NCI-H146 (cell line): ENCODE measurements around the gene IGF2.
"Not testable (repeated sequence)": the region's sequence is repeated elsewhere in the genome, so short reads cannot be mapped to it uniquely, and the experiment has no call there.

Experiments
- DNase-seq: peaks from one replicate; lab custom pipeline; 2025; lab: John Stamatoyannopoulos, UW

IGF2 gene

DNA sequence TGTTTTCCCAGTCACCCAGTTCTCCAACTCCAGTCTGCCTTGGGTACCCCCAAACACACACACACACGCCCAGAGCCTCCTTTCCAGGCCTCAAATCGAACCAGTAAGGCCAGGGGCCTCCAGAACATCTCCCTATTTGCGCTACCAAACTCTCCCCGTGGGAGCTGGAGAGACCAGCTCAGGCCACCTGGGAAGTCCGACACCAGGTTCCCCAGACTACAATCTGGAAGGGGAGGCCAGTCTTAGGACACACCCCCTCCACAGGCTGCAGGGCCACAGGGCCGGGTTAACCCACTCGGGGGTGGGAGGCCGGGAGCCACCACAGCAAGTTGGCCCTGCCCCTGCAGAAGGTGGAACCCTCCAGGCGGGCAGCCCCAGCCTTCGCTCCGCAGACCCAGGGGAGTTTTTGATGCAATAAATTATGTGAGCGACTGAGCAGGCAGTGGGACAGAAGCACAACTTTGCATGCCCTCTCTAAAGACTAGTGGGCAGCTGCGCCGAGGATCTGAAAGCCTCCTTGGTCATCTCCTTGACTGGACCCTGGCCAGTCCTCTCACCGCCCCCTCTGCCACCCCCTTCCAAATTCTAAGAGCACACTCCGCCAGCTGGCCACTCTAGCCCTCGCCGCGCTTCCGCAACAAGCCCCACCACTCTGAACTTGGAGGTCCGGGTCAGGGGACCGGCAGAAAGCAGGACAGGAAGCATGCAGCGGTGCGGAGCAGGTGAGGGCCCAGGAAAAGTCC lies 2.8 kb downstream of the IGF2 start:
- no peak for DNase-seq

DNA sequence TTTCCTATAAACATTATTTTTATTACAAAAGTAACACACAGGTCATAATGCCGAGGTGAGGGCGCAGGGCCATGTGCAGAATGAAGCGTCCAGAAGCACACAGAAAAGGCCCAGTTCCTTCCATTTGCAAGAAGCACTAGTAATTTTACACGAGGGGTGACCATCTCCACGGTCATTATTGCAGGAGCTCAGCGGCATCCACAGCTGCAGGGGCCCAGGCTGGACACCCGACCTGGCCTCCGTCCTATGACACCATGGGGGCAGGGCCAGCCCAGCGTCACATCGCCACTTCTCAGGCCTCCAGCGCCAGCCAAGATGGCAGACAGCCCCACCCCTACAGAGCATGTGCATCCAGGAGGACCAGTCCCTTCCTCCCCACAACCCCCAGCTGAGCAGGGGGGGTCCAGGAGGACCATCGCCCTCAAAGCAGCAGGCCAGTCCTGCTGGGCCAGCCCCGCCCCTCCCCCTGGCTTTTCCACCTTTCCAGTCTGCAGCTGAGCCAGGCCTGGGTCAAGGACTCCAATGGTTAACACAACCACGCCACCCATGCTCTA lies 3.5 kb downstream of the IGF2 start:
- DNase-seq = no peak

DNA sequence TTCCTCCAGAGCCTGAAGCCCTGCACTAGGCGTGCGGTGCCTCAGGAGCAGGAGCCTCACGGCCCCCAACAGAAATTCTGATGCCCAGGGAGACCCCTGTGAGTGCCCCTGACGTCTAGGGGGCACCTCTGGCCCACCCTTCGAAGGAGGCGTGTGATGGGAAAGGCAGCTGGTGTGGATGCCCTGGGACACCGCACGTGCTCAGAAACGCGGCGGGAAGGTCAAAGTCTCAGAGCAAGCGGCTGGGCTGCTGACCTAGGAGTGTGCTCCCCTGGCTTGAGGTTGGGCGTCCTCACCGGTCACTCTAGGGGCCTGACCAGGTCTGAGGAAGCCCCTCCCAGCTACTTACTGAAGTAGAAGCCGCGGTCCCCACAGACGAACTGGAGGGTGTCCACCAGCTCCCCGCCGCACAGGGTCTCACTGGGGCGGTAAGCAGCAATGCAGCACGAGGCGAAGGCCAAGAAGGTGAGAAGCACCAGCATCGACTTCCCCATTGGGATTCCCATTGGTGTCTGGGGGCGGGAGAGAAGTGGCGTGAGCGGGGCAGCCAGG lies 4.1 kb downstream of the IGF2 start:
- DNase-seq = no peak

DNA sequence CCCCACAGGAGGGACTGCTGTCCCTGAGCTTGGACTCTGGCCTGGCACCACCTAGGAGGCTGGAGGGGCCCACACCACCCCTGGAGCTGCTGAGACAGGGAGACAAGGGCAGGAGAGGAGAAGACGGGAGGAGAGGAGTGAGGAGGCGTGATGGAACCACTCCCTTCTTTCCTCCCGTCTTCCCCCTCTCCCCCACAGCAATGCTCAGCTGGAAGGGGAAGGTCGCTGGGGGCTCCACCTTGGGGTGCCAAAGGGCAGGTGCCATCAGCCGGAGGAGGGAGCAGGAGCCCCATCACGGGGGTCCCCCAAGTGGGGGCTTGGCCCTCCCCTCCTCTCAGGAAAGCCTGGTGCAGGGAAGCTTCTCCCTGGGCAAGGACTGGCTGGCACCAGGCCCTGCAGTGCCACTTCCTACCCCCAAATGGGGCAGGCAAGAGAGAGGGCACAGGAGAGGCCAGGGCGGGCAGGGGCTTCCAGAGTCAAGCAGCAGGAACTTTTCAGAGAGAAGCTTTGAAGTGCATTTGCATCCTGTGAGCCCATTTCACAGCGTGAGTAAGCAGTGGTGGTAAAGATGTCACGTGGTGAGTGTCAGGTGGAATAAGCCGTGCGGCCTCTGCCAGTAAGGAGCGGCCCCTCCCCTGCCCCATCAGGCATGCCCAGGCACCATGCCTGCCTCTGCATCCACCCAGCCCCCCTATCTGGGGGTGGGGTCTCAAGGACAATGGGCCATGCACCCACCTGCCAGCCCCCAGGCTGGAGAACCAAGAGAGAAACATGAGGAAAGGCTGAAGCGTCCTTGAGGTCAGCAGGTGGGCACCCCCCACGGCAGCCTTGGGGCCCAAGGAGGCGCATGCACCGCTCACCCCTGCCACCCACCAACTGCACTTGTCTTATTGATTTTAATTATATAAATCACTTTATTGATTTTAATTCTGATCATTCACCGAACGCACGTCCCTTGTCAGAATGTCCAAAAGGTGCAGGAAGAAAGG lies 4.9 kb downstream of the IGF2 start:
- no peak for DNase-seq

DNA sequence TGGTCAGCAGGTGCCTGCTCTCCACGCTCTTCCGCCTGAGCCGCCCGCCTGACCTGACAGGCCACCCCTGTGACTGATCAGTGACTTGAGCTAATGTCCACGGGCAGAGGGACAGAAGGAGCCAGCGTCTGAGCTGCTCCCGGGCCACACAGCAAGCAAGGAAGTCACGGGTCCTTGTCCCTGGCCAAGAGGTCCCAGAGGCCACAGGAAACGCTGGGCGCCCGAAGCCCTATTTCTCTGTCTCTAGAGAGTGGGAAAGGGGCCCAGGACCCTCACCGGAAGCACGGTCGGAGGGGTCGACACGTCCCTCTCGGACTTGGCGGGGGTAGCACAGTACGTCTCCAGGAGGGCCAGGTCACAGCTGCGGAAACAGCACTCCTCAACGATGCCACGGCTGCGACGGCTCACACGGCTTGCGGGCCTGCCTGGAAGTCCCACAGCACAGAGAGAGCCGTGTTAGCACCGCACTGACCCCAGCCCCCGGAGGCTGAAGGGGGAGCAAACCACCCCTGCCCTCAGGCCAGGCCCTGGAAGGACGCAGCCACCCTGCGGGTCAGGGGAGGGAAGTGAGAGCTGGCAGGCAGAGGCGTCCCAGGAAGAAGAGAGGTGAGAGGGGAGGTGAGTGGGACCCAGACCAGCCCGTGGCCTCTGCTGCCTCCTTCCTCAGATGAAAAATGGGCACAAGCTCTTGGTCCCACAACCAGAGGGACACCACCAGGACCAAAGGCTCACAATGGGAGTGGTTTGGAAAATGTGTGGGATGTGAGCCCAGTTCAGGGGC lies 5.8 kb downstream of the IGF2 start:
- DNase-seq = no peak

DNA sequence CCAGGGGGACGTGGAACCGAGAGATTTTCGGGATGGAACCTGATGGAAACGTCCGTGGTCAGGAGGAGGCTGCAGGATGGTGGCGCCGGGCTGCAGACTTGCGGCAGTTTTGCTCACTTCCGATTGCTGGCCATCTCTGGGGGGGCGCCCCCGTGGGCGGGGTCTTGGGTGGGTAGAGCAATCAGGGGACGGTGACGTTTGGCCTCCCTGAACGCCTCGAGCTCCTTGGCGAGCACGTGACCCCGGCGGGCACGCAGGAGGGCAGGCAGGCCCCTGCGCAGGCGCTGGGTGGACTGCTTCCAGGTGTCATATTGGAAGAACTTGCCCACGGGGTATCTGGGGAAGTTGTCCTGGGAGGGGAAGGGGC lies 6.3 kb downstream of the IGF2 start:
- peak; percentile 22 for DNase-seq

DNA sequence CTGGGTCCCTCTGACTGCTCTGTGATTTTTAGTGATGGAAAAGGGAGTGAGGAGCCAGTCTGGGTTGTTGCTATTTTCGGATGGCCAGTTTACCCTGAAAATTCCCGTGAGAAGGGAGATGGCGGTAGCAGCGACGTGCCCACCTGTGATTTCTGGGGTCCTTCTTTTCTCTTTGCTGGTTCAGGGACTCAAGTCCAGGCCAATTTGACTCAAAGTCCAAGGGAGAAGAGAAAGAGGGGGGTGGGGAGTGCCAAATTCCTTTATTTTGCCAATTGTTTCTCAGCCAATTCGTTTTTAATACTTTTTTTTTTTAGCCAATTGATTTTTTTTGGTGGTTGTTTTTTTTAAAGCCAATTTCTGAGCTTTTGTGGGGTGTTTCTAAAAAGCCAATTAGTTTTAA lies 6.9 kb downstream of the IGF2 start:
- DNase-seq = no peak

DNA sequence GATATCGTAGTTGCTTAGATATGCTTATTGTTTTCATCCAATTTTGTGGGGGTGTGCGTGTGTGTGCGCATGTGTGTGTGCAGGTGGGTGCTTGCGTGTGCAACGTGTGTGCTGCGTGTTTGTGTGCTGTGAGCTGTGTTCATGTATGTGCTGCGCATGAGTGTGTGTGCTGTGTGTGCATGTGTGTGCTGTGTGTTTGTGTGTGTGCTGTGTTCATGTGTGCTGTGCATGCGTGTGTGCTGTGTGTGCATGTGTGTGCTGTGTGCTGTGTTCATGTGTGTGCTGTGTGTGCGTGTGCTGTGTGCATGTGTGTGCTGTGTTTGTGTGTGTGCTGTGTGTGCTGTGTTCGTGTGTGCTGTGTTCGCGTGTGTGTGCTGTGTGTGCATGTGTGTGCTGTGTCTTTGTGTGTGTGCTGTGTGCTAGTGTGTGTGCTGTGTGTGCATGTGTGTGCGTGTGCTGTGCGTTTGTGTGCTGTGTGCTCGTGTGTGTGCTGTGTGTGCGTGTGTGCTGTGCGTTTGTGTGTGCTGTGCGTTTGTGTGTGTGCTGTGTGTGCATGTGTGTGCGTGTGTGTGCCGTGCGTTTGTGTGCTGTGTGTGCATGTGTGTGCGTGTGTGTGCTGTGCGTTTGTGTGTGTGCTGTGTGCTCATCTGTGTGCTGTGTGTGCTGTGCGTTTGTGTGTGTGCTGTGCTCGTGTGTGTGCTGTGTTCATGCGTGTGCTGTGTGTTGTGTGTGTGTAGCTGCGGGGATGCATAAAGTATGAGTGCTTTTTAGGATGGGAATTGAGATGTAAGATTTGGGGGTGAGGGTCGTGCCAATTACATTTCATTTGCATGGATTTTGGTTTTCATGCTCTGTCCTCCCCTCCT lies 7.6 kb downstream of the IGF2 start:
- no peak for DNase-seq

DNA sequence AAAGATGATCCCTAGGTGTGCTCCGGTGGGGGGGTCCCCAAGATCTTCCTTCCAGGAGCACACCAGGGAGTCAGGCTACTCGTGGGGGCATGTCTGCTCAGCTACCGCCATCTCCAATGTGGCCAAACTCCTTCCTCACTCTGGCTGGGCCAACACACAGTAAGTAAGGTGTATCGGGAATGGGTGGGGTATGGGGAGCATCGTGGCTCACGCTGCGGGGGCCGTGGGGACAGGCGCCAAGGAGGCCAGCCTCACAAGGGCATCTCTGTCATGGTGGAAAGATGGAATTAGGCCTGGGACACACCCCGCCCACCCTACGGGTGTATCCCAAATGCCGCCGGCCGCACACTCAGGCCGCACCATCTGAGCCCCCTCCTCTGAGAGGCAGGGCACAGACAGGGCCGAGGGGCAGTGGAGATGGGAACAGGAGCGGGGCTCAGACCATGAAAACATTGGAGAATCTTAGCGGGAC lies 8.3 kb downstream of the IGF2 start:
- no peak for DNase-seq

DNA sequence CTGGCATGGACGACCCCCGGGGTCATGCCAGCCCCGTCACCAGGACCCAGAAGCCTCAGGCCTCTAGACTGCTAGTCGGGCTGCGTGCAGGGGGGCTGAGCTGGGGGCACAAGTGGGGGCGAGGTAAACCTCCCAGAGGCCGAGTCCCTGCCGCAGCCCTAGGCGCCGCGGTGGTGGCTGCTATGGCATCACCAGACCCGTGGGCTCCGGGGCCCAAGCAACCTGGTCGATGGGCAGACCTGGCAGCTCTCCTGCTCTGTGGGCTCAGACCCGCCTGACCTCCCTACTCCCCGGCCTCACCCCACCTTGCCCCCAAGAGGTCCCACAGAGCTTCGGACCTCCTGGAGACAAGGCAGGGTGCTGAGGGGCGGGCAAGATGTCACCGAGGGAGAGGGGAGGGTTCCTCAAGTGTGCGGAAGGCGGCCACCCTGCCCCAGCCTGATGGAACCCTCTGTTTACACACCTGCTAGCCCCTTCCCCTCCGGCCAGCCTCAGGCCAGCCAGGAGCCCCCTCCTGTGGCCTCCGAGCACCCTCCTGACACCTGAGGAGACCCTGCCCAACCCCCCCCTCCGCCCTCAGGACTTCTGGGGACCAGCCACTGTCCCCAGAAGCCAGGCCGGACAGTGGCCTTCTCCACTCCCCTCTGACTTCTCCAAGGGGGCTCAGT lies 9.4 kb downstream of the IGF2 start:
- no peak for DNase-seq

DNA sequence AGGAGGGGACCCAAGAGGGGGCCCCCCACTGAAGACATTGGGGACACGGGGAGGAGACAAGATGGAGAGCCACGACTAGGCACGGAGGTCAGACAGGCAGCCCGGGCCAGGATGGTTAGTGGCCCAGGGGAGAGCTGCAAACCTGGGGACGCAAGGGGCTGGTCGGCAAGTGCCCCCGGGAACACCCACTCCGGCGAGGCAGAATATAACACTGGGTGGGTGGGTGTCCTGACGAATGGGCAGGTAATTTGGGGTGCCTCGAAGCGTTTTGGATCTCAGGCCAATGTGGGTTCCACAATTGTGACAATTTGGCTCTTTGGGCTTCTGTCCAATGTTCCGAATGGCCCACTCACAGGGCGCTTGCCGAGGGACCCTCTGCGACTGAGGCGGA lies 9.9 kb downstream of the IGF2 start:
- DNase-seq = no peak

DNA sequence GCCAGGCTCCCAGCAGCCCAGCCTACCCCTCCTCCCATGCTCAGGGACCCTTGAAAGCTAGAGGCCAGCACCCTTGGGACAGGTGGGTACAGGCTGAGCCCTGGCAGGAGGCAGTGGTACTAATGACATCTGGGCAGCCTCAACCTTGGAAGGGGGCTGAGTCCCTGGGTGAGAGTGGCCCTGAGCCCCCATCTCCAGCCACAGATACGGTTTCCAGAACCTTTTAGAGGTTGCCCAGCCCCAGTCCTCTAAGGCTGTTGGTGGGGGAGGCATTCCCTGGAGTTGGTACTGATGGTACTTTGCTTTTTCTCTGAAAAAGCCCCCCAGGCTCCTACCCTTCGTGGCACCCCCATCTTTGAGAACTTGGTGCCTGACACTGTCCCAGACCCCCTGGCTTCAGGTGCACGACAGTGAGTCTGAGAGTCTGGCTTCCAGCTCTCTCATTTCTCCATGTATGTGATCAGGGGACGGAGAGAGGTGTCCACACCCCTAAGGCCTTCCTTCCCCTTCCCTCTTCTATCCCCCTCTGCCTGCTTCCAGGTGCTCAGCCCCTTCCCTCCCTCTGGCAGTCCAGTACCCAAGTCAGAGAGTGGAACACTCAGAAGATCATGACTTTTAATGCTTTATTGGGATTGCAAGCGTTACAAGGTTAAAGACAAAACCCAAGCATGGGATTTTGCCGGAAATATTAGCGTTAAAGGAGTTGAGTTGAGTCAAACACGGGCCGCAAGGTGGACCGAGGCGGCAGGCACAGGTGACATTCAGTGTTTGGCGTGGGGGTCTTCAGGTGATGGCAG lies 10.5 kb downstream of the IGF2 start:
- no peak for DNase-seq

DNA sequence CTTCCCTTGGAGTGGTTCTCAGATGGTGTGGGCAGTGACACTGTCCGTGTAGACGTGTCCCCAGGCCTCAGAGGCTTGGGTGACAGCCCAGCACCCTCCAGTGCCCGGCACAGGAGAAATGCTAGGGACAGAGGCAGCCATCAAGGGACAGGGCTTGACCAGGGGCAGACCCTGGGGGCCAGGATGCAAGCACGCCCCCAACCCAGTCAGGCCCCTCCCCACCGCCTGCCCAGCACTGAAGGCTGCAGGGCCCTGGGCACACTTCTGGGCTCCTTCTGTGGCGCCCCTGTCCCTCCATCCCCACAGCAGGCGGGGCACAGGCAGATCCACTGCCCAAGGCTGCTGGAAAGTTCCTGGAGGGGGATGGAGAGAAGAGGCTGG lies 11.1 kb downstream of the IGF2 start:
- DNase-seq = no peak

DNA sequence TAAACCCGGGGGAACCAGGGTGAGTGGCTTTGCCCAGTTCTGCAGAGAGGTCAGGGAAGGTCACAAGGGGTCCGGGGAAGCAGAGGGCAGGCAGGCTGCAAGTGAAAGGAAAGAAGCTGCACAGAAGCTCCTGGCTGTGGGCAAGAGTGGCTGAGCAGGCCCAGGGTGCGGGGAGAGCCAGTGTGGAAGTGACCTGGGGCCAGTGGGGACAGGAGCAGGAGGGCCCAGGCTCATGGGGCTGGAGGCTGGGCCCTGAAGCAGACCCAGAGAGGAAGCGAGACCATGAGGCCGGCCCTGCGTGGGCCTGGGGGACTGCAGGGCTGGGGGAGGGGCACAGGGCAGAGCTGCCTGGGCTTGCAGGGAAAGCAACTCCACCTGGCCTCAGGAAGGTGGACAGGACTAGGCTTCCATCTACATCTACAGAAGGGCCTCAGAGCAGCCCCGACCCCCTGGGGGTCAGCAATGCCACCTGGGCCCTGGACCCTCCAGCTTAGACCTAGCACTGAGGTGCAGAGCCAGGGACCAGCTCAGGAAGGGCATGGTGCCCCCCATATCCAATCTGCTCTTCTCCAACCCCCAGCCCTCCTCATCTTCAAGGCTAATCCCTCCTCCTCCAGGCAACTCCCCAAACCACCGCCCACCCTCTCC lies 11.6 kb downstream of the IGF2 start:
- no peak for DNase-seq

DNA sequence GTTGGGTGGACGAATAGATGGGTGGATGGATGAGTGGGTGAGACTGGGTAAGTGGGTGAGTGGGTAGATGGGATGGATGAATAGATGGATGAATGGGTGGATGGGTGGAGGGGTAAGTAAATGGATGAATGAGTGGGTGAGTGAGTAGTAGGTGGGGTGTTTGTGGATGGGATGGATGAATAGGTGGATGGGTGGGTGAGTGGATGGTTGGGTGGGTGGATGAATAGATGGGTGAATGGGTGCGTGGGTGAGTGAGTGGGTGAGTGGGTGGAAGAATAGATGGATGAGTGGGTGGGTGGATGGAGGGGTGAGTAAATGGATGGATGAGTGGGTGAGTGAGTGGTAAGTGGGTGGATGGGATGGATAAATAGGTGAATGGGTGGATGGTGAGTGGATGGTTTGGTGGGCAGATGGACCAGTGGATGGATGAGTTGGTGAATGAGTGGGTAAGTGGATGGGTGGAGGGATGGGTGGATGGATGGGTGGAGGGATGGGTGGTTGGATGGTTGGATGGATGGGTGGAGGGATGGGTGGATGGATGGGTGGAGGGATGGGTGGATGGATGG lies 12.6 kb downstream of the IGF2 start:
- no peak for DNase-seq

DNA sequence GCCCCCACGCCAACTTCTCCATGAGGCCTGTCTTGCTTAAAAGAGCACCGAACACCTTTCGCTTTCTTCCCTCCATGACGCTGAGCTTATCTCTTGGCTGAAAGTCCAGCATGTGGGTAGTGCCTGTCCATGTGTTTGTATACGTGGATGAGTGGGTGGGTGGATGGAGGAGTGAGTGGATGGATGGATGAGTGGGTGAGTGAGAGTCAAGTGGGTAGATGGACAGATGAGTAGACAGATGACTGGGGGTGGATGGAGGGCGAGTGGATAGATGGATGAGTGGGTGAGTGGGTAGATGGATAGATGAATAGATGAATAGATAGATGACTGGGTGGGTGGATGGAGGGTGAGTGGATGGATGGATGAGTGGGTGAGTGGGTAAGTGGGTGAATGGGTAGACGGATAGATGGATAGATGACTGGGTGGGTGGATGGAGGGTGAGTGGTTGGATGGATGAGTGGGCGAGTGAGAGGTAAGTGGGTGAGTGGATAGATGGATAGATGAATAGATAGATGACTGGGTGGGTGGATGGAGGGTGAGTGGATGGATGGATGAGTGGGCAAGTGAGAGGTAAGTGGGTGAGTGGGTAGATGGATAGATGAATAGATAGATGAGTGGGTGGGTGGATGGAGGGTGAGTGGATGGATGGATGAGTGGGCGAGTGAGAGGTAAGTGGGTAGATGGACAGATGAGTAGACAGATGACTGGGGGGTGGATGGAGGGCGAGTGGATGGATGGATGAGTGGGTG lies 14.3 kb downstream of the IGF2 start:
- DNase-seq = not testable (repeated sequence)

DNA sequence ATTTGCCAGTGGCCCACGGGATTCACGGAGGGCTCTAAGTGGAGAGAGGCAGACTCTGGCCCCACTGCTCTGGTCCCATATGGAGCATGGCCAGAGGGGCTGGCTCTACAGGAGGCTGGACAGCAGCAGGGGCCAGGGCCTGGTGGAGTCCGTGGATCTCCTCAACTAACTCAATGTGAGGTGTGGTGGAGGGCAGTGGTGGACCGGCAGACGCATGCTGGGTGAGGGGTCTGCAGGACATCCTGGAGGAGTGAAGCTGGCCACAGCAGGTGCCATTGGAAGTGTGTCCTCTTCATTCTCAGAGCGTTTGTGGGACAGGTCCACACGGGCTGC lies 15.6 kb downstream of the IGF2 start:
- no peak for DNase-seq
